ENCODE results near the gene AMIGO1.

AMIGO1 gene, protein sequence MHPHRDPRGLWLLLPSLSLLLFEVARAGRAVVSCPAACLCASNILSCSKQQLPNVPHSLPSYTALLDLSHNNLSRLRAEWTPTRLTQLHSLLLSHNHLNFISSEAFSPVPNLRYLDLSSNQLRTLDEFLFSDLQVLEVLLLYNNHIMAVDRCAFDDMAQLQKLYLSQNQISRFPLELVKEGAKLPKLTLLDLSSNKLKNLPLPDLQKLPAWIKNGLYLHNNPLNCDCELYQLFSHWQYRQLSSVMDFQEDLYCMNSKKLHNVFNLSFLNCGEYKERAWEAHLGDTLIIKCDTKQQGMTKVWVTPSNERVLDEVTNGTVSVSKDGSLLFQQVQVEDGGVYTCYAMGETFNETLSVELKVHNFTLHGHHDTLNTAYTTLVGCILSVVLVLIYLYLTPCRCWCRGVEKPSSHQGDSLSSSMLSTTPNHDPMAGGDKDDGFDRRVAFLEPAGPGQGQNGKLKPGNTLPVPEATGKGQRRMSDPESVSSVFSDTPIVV

DNA sequence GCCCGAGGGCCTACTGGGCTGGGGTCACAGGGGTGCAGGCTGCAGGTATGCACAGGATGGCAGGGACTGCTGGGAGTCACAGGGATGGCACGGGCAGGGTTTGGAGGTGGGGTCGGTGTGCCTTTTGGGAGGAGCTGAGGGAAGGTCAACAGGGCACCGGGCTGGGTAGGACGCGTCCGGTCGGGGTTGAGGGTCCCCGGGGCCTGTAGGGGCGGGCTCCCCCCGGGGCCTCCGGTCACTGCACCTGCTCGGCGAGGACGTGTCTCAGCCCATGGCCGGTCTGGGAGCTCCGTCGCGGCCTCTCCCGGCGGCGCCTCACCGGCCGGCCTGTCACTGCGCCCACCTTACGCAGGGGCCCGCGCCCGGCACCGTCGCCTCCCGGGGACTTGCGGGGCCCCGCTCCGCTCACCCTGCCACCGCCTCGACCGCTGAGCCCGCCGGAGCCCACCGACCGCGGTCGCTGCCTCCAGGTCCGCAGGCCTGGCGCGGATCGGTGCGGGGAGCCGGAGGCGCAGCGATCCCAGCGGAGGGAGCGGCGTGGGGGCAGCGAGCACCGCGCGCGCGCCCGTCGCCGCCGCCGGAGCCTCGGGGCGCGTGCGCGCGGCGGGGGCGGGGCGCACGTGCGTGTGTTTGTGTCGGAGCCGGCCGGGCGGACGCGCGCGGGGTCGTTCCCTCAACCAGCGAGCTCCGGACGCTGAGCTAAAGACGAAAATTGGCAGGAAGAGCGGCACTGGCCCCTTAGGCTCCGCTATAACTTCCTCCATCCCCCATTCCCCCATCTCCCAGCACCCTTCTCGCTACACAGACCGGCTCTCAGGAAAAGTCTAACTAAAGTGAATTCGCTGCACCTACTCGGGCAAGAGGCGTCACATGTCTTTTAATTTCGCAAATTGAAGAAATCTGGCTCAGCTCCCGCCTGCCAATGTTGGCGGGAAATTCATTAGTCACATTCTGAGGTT, at the start of gene AMIGO1:
Gene AMIGO1 (minus strand): TSS at position 552 of the 959 bp plus-strand sequence. CDS start 815 bp downstream, outside the sequence.
- DNase-seq (ENCODE audit: low read depth): peak; percentile 47

DNA sequence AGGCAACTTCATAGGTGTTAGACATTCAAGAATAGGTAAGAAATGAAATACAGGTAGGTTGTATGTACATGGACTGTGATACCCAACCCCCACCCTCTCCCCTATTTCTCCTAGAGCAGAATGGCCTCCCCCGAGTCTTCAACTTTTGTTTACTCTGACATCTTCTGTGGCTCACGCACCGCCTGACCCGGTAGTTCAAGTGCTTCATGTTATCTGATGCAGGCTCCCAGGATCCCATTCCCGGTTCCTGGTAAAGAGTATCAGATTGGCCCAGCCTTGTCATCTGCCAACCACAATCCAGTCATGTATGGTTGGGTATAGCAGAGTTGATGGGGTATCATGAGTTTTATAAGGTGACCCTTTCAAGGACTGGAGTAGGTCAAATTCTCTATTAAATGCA, 48.0 kb upstream of the AMIGO1 start:
- DNase-seq (ENCODE audit: low read depth): no peak

DNA sequence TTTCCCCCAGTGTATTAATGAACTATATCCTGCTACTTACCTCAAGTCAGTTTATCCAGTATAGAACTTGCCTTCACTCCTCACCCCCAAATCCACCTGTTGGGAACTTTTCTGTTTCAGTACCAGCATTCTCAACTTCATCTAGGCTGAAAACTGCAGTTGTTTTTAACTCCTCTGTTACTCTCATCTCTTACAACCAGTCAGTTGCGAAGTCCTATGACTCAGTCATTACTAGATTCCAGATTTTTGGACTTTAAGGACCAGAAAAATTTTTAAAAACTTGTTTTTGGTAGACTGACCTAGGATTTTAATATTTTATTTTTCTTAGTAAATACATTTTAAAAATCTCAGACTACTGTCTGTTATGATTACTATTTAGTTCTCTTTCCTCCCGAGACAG, 47.0 kb upstream of the AMIGO1 start:
- DNase-seq (ENCODE audit: low read depth): no peak

DNA sequence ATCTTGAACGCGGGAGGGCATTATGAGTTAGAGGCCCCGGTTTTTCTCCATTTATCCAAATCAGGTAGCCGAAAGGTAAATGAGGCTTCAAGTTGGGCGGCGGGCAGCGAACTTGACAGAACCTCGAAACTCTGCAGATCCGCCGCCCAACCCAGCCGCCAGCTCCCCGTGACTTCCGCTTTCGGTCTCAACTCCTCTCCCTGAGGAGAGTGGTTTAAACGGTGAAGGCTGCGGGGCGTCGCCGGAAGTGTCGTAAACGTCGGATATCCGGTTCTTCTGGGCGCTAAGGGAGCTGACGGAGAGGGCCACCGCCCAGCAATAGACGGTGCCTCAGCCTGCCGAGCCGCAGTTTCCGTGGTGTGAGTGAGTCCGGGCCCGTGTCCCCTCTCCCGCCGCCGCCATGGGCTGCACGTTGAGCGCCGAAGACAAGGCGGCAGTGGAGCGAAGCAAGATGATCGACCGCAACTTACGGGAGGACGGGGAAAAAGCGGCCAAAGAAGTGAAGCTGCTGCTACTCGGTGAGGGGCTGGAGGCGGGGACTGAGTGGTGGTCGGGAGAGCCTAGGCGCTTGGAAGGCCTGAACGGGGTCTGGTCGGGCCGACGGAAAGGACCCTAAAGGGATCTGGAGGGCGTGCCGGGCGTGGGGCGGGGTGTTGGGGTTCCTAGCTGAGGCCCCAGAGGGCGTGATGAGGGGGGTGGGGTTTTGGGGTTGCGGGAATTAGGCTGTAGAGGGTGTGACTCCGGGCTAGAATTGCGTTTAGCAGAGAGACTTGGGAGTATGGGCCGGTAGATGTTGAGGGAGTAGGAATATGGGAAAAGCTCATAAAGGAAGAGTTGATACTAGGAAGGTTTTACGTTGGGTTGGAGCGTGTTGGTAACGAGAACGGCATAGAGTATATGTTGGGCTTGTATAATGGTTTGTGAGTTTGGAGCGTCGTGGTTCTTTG, 39.1 kb upstream of the AMIGO1 start, which contains the start of gene GNAI3:
Gene GNAI3 (plus strand): TSS at position 295 of the 947 bp plus-strand sequence. CDS start 106 bp downstream, at position 401.
- DNase-seq (ENCODE audit: low read depth): peak; percentile 97

DNA sequence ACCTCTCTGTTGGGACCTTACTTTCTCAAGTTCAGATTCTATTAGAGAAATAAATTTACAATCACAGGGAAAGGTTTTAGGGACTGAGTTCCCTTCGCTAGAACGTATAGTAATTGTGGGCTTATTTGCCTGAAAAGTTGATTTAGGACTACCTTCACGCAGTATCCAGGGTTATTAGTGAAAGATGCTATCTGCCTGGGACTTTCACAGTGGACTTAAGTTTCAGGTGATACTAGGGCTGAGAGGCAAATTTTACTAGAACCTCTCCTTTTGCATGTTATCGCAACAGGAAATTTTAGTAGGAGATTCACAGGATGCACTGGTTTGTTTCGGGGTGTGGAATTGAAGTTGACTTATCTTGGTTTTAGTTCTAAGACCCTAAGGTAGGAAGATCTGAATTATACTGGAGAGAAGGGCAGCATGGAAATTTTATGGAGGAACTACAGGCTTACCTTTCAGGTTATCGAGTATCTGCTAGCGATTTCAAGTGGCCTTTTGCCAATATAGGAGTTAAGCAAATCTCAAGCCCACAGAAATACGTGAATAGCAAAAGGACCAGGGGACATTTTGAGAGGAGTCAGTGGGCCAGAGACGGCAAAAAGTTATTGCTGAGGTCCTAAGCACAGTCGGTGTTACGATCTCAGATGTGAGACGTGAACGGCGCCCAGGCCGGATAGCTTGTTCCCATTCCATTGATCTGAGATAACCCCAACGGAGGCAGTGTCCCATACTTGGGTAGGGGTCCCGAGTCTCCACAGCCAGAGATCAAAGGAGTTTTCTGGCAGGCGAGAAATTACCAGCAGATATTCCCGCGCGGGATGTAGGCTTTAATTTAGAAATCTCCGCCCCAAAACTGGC, 38.2 kb upstream of the AMIGO1 start:
- peak; percentile 34 for DNase-seq (ENCODE audit: low read depth)

DNA sequence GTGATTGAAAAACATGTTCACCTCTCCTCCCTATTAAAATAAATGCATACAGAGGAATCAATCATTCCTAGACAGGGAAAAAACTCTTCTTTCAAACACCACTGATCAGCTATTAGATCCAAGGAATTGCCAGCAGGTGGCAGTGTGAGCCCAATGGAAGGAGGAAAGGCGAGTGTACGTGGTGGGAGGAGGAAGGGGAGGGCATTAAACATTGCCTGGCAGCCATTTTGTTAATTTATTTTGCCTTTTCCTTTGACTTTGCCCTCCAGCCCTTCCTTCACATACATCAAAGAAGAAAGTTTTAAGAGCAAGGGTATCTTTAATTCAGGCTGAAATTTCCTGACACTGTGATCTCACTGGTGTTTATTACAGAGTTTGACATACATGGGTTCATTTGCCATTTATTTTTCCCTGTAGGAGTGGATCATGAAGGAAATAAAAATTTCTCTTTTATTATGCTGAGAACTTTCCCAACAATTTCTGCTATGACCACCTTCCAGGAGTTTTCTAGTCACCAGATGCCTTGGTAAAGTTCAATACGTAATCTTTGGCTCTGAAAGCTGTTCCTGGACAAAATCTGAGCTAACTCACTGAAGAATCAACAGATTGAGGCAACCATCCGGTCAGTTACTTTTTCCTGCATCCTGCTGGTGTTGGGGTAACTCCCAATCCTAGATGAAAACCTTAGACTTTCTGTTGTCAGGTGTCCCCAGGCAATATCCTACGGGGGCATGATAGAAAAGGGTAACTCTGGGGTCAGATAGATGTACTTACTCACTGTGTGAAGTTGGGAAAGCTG, 37.0 kb upstream of the AMIGO1 start:
- DNase-seq (ENCODE audit: low read depth): peak; percentile 84

DNA sequence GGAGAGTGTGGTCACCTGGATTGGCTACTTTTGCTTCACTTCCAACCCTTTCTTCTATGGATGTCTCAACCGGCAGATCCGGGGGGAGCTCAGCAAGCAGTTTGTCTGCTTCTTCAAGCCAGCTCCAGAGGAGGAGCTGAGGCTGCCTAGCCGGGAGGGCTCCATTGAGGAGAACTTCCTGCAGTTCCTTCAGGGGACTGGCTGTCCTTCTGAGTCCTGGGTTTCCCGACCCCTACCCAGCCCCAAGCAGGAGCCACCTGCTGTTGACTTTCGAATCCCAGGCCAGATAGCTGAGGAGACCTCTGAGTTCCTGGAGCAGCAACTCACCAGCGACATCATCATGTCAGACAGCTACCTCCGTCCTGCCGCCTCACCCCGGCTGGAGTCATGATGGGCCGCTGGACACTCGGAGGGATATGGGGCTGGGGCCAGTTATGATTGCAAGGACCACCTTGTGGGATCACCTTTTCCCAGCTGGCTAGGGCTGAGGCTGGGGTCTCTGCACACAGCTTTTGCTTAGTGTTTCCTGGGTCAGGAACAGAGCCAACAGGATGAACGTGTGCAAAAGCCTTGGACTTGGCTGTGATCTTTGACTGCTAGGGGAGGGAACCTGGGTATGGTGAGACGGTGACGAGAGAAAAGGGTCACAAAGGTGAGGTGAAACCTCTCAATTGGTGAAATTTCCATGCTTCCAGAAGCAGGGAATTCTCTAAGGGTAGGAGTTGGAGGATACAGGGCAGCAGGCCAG, 34.6 kb upstream of the AMIGO1 start:
- no peak for DNase-seq (ENCODE audit: low read depth)

DNA sequence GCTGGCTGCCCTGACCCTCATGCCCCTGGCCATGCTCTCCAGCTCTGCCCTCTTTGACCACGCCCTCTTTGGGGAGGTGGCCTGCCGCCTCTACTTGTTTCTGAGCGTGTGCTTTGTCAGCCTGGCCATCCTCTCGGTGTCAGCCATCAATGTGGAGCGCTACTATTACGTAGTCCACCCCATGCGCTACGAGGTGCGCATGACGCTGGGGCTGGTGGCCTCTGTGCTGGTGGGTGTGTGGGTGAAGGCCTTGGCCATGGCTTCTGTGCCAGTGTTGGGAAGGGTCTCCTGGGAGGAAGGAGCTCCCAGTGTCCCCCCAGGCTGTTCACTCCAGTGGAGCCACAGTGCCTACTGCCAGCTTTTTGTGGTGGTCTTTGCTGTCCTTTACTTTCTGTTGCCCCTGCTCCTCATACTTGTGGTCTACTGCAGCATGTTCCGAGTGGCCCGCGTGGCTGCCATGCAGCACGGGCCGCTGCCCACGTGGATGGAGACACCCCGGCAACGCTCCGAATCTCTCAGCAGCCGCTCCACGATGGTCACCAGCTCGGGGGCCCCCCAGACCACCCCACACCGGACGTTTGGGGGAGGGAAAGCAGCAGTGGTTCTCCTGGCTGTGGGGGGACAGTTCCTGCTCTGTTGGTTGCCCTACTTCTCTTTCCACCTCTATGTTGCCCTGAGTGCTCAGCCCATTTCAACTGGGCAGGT, 33.9 kb upstream of the AMIGO1 start:
- DNase-seq (ENCODE audit: low read depth): no peak

DNA sequence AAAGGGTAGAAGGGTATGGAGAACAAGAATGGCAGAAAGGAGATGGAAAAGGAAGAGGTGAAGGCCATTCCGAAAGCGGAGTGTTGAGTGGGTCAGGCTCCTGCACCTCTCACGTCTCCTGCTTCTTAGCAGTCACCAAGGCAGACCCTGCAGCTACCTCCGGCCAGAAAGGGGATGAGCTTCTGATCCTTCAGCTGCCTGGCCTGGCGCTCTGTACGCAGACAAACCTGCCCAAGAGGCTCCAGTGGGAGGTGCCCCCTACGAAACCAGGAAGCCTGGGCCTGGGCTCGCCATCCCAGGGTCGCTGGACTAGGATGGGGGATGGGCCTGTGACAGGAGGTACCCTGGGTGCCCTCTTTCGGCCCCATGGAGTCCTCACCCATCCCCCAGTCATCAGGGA, 33.1 kb upstream of the AMIGO1 start:
- no peak for DNase-seq (ENCODE audit: low read depth)

DNA sequence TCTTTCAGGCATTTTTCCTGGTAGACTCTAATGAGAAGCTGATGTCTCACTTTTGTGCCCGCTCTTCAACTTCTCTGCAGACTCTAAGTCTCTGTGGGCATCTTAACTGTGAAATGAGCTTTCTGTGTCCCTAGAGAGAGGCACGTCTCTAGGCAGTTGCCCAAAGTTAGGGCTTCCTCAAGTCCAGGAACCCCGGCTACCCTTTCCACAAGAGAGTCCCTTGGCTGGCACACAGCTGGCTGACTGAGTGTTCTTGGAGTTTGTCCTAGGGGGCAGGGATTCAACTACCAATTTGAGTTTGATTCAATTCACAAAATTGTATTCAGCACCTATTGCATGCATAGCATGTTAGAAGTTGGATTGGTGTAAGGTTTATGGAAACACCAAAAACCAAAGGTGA, 31.6 kb upstream of the AMIGO1 start:
- DNase-seq (ENCODE audit: low read depth): no peak

DNA sequence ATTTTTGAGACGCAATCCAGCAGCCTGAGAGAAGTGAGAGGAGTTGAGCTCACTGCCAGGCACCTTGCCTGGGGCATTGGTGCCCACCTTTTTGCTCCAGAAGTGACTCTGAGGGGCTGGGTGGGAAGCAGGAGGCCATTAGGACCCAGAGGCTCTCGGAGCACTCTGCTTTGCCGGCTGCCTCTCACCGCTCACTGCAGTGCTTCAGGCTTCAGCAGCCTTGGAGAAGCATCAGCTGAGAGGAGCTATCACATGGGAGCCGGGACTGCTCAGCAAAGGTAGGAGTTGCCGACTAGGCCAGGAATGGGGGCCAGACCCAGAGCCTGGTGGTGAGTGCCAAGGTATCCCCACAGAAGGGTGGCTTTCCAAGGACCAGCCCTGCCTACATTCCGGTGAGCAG, 30.1 kb upstream of the AMIGO1 start, which contains the start of gene GPR61:
Gene GPR61 (plus strand): TSS at position 197 of the 400 bp plus-strand sequence. CDS start 3,151 bp downstream, outside the sequence.
- no peak for DNase-seq (ENCODE audit: low read depth)

DNA sequence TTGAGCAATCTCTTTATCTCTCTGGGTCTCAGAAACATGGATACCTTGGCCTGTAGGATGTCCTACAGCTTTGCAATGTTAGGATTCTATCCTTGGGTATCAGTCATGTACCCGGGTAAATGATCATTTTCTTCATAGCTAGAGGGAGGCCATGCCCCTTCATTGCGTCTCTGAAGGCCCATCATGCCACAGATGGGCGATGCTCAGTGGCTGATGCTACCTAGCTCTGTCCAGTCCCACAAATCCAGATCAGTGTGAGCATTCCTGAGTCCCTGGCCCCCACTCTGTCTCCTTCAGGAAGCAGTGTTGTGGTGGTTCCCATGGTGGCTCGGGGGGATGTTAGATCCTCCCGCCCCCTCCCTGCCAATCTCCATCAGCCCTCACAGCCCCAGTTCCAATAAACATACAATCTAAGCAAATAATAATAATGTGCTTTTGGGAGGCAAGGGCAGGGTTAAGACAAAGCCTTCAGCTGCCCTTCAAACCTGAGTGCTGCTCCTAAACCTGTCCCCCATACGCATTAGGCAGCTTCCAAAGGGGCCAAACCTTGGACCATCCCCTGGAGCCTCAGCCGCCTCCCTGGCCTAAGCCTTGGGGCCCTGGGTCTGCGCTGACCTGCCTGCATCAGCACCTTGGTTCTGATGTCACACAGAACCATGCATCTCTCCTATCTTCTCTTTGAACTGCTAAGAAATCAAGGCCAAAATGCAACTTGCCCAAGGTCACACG, 29.5 kb upstream of the AMIGO1 start:
- DNase-seq (ENCODE audit: low read depth): no peak

DNA sequence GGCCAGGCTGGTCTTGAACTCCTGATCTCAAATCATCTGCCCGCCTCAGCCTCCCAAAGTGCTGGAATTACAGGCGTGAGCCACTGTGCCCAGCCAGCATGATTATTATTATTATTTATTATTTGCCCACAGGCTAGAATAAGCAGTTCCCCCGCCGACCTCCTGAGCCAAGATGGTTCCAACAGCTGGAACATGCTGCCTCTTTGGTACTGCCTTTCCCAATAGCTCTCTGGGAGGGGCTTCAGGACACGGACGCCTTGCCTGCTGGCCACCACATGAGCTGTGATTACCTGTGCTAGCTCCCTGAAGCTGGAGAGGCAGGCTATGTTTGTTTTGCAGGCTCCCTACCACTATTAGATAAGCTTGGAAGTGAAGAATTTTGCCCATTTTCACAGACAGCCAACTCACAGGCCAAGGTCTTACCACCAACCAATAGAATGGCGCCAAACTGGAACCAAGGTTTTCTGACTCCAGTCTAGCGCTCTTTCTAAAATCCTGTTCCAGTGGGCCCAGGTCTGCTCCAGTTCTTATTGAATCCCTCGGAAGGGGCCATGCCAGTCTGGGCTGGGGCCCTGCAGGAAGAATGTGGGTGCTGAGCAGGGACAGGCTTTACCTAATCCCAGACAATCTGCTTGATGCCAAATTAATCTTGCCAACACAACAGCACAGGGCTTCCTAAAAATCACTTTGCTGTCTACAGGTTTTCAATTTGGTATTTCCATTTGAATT, 28.1 kb upstream of the AMIGO1 start:
- no peak for DNase-seq (ENCODE audit: low read depth)

DNA sequence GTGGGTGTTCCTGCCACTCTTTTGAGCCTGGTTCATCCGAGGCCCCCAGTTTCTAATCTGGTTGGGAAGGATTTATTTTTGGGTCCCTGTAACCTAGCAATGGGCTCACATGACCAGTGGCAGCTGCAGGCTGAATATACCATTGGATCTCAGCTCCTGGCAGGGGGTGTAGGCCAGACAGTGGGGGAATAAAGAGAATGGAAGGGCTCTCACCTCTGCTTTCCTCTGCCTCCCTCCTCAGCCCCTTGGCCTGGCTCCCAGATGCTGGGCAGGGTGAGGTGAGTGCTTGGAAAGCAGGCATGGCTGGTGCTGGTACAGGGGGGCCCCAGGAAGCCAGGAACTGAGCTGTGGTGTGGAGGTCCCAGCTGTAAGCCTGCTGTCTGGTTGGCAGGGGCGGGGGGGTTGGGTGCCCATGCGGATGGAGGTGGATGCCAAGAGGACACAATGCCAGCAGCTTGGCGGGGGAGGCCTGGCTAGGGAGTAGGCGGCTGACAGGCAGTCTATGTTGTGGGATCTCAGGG, 26.5 kb upstream of the AMIGO1 start:
- no peak for DNase-seq (ENCODE audit: low read depth)

DNA sequence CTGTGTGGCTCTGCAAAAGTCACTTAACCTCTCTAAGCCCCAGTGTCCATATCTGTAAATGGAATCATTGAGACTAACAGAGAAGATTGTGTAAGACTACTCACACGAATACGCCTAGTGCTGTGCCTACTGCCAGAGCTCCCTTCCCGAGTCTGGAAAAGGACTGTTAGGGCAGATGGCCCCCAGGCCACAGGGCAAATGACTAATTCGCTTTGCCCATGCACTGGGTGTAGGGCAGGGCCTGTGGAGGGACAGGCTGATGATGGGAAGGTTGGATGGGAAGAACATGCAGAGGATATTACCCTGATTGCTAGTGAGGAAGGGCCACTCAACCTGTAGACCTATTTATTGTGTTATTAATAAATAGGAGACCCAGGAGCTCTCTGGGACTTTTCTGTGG, 26.0 kb upstream of the AMIGO1 start:
- DNase-seq (ENCODE audit: low read depth): no peak

DNA sequence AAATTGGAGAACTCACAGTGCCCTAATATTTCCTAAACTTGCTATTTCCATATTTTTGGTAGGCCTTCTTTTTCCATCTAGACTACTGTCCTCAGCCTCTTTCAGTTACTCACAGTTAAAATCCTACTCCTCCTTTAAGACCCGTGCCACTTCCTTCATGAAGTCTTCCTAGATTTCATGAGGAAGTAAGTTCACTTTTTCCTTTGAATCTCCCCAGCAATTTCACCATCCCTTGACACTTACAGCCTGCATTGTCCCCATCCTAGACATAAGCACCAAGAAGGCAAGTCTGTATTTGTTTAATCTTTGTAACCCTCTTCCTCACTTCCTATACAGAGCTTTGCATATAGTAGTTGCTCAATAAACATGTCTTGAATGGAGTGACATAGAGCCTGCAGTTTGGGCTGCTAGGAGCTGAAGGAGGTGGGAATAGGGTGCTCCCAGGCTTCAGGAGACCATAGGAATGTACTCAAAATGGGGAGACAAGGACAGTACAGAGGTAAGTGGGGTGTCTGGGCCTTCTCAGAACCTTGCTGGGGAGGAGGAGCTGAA, 24.9 kb upstream of the AMIGO1 start:
- no peak for DNase-seq (ENCODE audit: low read depth)
